Panc1 (cell line): Measurements from ENCODE around the gene RELT.

ENCODE experiments used
- CTCF ChIP-seq: fragments of 450-650 bp; IDR thresholded peaks from 2 replicates; pipeline ENCODE4 v1.5.1; 2017; ENCODE audit warnings: mild to moderate bottlenecking
- POLR2AphosphoS5 ChIP-seq: IDR thresholded peaks from 2 replicates; pipeline ENCODE4 v1.6.1; 2012; ENCODE audit warnings: mild to moderate bottlenecking, low read depth, low read length, moderate library complexity

- no peak for TF ChIP-seq CTCF
- no peak for TF ChIP-seq POLR2AphosphoS5
These were observed 2.0 kb upstream of the RELT start for GRCh38 chr11:73374151-73374550.
